GM12874 (cell line): ENCODE results near the gene DPP10.

ENCODE experiments used
- CTCF ChIP-seq: IDR thresholded peaks from 2 replicates; pipeline ENCODE4 v1.5.1; 2011; ENCODE audit warnings: low read depth, mild to moderate bottlenecking, control low read depth, low read length, moderate library complexity; ENCODE audit not compliant: insufficient read depth

DPP10 gene

GRCh38 chr2:114859726-114860510, 417.5 kb downstream of the DPP10 start:
- TF ChIP-seq CTCF = no peak

DNA sequence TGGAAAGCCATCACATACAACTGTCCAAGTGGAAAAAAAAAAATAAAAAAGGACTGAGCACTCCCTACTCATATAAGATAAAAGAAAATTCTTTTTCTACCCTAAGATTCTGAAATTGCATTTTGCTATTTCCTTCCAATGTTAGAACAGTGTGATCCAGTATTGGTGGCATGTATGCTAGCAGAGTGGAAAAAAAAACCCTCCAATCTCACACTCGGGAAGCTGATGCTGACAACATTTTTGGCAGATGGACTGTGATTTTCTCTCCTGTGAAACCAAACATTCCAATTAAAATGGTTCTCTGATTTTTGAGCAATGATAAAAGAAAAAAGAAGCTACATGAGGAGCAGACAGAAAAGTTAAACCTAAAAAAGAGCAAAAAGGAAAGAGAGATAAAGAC, 419.8 kb downstream of the DPP10 start:
- TF ChIP-seq CTCF = no peak

GRCh38 chr2:114864901-114865300, 422.5 kb downstream of the DPP10 start:
- no peak for TF ChIP-seq CTCF

DNA sequence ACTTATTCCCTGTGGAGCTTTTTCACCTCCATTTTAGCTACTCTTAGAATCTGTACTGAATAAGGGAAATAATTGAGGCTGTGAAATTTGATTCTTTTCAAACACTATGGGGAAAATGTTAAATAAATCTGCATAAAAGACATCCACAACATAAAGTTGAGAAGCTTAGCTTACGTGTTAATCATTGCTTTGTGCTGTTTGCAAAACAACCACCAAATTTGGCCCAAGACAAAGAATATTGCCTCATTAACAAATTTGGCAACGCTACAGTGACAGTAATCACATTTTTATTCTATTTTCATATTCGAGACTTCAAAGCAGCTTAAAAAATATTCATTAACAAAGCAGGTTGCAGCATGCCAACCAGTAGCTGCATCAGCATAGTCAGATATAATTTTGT, 437.6 kb downstream of the DPP10 start:
- no peak for TF ChIP-seq CTCF

DNA sequence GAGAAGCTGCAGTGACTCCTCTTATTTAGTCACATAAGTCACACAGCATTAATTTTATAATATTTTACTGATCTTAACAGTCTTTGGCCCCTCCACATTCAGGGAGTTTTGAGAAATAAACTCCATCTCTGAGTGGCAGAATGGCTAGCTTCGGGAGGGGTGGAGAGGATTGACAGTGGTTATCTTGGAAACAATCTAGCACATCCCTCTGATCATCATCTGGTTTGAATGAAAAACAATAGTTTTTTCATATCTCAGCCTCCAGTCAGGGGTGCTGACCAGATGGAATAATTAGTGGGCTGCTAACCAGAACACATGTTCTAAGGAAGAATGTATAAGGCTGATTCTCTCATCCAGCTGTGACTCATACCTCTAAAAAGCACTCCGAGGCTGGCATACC, 477.5 kb downstream of the DPP10 start:
- no peak for TF ChIP-seq CTCF

GRCh38 chr2:114922076-114922475, 479.6 kb downstream of the DPP10 start:
- TF ChIP-seq CTCF = no peak

GRCh38 chr2:114925296-114926255, 483.1 kb downstream of the DPP10 start:
- TF ChIP-seq CTCF = no peak
